NCI-H345 treated with DMSO at 0.1 percent for 48 hours (cell line): ENCODE data around the gene HCN2.

Experiments used
- DNase-seq: peaks from one replicate; lab custom pipeline; 2025; ENCODE audit not compliant: unreplicated experiment; lab: John Stamatoyannopoulos, UW

HCN2 gene

GRCh38 chr19:570937-571565 is 18.6 kb upstream of the HCN2 start:
- DNase-seq, result peak; percentile 71

- peak; percentile 64 for DNase-seq
Observed at GRCh38 chr19:571566-571974, 18.1 kb upstream of the HCN2 start.

DNA sequence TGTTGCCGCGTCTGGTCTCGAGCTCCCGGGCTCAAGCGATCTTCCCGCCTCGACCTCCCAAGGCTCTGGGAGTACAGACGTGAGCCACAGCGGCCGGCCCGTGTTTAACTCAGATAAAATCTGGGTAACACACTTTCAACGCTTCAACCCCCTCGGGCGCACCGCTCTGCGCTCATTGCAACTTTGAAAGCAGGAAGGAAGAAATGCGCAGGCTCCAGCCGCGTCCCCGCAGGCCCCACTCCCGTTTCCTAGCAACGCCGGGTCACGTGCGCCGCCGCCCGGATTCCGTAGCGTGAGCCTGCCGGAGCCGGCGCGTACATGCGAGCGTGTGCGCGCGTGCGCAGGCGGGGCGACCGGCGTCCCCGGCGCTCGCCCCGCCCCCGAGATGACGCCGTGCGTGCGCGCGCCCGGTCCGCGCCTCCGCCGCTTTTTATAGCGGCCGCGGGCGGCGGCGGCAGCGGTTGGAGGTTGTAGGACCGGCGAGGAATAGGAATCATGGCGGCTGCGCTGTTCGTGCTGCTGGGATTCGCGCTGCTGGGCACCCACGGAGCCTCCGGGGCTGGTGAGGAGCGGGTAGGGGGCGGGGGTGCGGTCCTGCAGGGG is 17.4 kb upstream of the HCN2 start, which contains the start of gene BSG:
TSS of gene BSG (plus strand) at position 457 of the 603 bp plus-strand sequence. CDS start at position 496, 39 bp downstream.
- DNase-seq, result peak; percentile 94

DNA sequence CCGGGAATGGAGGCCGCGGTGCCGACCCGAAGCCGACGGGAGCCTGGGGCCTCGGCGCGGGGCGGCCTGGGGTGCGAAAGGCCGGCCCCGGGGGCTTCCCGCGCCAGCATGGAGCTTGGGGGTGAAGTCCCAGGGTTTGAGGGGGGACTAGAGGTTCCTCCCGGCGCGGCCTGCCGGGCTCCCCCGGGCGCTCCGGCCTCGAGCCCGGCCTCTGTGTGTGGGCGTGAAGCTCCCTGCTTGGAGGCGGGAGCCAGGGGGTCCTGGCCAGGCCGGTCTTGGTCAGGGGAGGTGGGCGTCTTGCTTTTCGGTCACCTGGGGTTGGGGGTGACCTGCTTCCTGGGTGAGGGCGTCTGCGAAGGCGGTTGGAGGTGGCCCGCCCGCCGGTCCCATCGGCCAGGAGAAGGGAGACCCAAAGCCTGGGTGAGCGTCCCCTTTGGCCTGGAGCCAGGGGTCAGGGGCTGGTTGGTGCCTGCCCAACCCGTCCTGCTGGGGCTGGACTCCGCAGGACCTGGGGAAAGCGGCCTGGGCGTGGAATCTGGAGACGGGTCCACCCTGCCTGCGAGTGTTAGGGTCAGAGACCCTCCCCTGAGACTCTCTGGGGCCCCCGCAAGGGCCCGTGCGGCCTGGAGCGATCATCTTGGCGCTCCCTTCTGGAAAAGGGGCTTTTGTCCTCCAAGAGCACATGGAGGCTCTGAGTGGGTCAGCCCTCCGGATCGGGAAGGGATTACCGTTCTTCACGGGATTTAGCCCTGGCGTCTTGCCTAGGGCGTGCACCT is 16.8 kb upstream of the HCN2 start:
- DNase-seq, result no peak

GRCh38 chr19:573519-573825 is 16.2 kb upstream of the HCN2 start:
- DNase-seq, result no peak

DNA sequence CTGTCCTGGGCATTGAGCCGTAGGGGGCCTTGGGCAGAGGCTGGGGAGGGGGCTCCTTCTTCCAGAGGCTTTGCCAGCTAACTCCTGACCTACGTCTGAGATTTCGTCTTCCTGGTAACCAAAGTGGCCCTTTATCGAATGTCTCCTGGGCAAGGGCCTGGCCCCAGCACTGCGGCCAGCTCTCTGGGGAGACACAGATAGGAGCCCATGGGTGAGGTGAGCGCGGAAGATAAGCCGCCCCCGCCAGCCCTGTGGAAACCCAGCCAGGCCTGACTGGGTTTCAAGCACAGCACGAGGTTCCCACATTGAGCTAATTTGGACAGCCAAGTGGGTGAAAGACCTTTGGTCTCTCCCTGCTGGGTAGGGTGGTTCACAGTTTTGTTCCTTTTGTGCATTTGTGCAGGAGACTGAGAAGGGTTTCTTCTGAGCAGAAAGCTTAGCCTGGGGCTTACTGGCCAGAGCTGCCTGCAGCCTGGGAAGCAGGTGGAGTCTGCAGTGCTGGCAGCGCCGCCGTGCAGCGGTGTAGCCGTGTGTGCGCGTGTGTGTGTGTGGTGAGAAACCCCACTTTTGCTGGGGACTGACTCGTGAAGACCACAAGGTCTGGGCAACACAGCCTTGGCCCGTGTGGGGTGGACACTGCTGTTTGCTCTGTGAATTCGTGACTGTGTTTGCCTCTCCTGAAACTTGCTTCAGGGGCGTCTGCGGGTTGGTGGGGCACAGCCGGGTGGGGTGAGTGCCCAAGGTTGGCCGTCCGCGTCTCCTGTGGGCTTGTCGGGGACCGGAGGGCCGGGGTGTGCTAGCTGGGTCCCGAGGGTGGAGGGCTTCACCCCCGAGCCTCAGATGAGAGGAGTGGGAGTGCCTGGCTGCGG is 14.8 kb upstream of the HCN2 start:
- no peak for DNase-seq

DNA sequence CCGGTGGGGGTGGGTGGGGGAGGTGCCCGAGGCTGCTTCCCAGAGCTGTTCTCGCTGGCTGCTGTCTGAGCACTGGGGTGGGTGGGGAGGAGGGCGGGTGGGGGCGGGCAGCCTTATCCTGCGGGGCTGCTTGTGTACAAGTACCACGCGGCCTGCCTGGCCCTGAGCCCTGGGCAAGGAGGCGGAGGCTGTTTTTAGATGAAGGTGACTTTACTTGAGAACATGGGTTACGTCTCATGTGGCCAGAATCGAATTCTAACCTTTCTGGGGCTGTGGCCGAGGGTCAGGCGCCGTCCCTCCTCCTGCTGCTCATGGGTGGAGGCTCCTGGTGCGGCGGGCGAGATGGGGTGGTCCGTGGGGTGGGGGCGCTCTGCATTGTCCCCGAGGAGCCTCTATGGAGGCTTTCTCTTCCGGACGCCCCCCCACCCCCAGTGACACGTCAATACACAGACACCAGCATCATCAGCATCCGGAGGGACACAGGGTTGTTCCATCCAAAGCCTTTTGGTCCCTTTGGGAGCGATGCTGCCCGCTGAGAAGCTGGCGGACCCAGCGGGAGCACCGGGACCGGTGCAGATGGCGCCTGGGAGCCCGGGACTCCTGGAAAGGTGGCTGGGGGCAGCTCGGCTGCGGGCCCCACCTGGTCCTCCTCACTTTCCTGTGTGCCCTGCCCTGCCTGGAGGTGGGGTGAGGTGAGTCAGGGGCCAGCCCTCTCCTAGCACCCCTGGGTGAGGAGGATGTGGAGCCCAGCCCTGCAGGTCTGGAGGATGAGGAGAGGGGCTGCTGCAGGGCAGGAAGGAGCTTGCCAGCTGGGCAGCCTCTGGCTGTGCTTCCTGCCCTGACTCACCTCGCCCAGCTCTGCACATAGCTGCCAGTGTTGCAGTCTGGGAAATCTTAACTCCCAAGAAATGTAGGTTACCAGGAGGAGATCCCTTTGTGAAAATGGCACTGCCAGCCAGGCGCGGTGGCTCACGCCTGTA is 13.9 kb upstream of the HCN2 start:
- no peak for DNase-seq

DNA sequence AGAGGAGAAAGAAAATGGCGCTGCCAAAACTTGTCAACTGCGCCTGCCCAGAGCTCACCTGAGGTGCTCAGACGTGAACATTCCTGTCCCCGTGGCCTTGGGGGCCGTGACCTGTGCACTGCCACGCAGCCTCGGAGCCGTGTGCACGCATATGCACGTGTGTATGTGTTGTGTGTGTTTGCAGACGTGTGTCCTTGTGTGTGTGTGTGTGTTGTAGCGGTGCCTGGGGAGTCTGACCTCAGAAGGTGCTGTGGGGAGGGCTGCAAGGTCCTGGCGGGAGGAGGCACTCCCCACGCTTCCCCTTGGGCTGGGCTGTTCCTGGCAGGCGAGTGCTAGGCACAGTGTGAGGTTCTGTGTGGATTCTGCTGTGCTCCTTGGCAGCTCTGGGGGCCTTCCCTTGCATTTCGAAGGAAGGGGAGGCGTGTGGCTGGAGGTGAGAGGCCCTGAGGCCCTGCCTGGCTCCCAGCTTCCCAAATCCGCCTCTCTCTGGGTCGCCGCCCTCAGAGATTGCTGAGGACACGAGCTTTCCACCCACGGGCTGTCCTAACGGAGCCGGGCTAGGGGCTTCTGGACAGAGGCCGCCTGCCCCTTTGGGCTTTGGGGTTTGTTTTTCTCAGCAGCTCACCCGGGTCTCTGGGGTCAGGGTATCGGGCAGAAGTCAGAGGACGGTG is 12.8 kb upstream of the HCN2 start:
- no peak for DNase-seq

DNA sequence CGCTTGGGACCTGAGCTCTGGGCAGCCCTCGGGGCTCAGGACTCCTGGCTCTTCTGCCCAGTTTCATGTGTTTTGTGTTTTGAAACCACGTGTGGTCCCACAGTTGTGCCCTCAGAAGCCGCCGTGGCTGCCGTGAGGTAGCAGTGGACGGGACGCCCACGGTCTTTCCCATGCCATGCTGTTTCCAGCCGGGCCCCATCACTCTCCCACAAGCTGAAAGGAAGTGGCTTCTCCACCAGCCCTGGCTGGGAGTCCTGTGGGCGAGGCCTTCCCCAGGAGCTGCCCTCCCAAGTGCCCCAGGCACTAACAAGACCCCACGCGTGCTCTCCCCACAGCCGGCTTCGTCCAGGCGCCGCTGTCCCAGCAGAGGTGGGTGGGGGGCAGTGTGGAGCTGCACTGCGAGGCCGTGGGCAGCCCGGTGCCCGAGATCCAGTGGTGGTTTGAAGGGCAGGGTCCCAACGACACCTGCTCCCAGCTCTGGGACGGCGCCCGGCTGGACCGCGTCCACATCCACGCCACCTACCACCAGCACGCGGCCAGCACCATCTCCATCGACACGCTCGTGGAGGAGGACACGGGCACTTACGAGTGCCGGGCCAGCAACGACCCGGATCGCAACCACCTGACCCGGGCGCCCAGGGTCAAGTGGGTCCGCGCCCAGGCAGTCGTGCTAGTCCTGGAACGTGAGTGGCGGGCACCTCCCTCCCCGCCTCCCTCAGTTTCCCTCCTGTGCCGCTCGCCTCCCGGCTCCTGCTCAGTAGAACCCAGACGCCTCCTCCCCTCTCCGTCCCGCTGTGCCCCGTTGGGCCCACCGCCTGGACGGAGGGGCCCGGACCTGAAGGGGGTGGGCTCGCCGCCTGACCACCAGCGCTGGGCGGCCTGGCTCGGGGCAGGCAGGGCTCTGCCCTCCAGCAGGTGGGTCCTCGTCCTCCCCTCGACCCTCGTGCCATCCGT is 12.0 kb upstream of the HCN2 start:
- no peak for DNase-seq

DNA sequence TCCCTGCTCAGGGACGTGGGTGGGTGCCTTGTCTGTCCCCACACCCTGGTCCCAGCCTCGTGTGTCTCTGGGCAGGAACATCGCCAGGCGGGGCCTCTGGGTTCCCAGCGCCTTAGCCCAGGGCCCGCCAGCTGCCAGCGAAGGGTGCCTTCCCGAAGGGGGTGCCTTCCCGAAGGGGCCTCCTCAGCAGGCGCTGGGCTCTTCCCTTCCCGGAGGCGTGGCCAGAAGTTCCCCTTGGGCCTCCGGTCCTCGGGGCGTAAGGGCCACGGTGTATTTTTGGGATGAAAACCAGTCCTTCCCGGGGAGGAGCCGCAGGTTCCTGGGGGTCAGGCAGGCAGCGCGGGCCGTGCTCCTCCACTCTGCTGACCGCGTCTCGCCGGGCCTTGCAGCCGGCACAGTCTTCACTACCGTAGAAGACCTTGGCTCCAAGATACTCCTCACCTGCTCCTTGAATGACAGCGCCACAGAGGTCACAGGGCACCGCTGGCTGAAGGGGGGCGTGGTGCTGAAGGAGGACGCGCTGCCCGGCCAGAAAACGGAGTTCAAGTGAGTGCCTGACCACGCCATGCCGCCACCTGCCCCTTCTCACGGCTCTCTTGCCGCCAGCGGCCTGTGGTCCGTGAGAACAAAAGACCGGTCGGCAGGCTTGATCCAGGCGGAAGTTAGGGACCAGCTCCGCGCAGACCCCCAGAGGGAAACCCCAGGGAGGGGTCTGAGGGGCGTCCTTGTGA is 10.4 kb upstream of the HCN2 start:
- no peak for DNase-seq

DNA sequence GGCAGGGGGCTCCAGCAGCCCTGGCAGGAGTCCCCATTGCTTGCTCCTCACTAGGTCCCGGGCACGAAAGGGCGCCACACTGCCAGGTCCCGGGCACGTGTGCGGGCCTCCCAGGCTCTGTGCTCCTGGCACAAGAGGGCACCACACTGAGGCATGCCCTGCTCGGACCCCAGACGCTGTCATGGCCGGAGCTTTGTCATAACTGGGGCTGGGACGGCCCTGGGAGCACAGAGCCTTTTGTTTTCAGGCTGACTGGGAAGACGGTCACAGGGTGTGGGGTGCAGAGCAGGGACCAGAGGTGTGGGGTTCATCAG is 9.9 kb upstream of the HCN2 start:
- no peak for DNase-seq

GRCh38 chr19:580274-580835 is 9.3 kb upstream of the HCN2 start:
- DNase-seq, result no peak

DNA sequence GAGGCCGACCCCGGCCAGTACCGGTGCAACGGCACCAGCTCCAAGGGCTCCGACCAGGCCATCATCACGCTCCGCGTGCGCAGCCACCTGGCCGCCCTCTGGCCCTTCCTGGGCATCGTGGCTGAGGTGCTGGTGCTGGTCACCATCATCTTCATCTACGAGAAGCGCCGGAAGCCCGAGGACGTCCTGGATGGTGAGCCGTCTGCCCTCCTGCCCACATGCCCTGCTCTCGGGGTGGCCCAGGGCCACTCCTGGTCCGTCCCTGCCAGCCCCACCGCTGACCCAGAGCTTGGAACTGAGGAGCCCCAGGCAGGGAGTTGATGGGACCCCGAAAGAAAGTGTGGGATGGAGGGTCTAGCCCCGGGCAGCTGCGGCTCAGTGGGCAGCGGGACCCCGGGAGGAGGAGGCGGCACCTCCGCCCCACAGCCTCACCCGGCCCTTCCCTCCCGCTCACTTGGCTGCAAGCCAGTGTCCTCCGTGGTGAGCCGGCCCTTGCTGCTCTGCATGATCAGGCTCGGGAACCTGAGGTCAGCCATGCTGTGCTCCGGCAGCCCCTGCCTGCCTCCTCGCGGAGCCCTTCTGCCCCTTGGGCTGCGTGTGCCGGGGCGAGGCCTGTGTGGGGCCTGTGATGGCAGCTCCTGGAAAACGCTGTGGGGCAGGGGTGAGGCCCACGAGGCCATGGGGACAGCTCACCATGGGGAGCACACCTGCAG is 8.1 kb upstream of the HCN2 start:
- no peak for DNase-seq

DNA sequence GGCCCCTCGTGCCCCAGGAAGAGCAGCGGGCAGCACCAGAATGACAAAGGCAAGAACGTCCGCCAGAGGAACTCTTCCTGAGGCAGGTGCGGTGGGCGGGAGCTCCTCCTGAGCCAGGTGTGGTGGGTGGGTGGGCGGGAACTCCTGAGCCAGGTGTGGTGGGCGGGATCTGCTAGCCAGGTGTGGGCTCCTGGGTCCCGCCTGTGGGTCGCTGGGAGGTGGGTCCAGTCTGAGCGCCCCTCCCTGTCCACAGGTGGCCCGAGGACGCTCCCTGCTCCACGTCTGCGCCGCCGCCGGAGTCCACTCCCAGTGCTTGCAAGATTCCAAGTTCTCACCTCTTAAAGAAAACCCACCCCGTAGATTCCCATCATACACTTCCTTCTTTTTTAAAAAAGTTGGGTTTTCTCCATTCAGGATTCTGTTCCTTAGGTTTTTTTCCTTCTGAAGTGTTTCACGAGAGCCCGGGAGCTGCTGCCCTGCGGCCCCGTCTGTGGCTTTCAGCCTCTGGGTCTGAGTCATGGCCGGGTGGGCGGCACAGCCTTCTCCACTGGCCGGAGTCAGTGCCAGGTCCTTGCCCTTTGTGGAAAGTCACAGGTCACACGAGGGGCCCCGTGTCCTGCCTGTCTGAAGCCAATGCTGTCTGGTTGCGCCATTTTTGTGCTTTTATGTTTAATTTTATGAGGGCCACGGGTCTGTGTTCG is 7.0 kb upstream of the HCN2 start:
- no peak for DNase-seq

GRCh38 chr19:583198-583967 is 6.3 kb upstream of the HCN2 start:
- DNase-seq, result no peak

- DNase-seq, result no peak
Observed at GRCh38 chr19:583968-584239, 5.8 kb upstream of the HCN2 start.
